ENCODE results near the gene CLINT1.

The CLINT1 gene

DNA sequence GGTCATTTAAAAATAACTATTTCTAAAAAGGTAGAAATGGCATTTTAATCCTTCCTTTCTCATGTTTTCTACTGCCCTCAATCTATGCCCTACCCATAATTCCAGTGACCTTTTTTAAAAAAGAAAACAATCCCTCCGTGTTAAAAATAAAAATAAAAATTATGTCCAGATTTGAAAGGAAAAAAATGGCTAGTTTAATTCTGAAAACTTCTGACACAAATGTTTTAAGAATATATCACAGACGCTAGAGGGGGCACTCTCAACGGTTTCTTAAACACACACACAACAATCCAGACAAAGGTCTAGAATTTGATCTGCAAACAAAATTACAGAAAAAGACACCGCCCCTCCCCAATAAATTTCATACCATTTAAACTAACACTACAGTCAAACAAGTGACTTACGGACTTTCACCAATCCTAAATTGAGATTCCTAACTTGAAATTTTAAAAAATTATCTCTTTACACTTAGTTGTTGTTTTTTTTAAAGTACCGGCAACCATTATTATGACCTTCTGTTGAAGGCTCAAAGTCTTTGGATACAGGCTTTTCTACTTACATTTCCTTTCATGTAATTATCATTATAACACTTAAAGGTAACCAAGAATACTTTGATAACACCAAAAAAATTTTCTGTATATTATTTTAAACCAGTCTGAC lies 38.2 kb downstream of the CLINT1 start:
- no peak for DNase-seq (ENCODE audit: low read depth)

DNA sequence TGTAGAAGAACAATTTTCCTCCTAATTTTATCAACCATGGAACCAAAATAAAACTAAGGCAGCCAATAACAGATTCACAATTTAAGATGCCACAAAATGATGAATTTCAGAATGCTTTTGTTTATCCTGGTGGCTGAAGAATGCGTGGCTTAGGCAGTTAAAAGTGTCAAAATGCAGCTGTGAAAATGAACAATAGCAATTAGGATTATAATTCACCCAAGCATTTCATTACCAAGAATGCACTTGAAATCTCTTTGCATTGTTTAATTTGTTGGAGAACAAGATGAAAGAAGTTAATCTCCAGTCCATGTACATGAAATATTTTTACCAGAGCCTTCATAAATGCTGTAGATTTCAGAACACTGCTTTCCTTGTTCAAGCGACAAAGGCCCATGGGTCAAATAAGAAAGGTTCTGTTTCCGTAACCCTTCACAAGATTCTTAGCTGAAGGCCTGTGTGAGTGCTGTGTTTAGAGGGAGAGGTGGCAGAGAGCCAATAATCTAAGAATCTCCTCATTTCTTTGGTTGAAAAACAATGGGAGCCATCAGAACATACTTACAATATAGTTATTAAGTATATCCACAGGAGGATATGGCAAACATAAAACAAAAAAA lies 39.3 kb downstream of the CLINT1 start:
- no peak for DNase-seq (ENCODE audit: low read depth)

GRCh38 chr5:157818368-157818767 lies 40.6 kb downstream of the CLINT1 start:
- no peak for DNase-seq (ENCODE audit: low read depth)

- no peak for DNase-seq (ENCODE audit: low read depth)
These were observed 41.0 kb downstream of the CLINT1 start for GRCh38 chr5:157817928-157818327.

- no peak for DNase-seq (ENCODE audit: low read depth)
These were observed 41.6 kb downstream of the CLINT1 start for GRCh38 chr5:157817387-157817702.

DNA sequence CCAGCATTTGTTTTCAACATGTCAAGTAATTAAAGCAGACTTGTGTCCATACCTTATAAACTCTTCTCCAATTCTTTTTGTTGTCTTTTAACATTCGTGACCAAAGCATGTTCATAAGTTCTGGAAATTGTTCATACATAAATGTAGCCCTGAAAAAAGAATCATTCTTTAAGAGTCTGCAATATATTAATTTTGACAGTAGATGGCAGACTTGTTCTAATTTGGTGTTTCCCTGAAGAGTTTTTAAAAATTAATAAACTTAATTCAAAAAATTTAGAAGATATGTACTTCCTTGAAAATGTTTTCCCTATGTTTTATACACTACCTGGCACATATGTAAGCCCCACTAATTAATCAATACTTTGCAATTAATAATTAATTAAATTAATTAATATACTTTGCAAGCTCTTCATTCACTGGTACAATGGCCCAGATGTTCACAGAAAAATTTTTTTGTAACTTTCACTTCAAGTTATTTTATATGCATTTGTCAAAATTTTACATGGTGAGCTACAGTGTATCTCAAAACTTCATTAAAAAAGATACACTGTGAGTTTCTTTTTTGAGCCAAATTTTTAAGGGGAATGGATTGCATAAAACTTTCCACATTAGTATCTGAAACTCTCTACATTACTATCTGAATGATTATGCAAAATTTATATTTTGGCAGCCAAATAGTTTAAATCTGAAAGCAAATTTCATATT lies 42.1 kb downstream of the CLINT1 start:
- no peak for DNase-seq (ENCODE audit: low read depth)

- no peak for DNase-seq (ENCODE audit: low read depth)
These were observed 46.9 kb downstream of the CLINT1 start for GRCh38 chr5:157812086-157812485.

DNA sequence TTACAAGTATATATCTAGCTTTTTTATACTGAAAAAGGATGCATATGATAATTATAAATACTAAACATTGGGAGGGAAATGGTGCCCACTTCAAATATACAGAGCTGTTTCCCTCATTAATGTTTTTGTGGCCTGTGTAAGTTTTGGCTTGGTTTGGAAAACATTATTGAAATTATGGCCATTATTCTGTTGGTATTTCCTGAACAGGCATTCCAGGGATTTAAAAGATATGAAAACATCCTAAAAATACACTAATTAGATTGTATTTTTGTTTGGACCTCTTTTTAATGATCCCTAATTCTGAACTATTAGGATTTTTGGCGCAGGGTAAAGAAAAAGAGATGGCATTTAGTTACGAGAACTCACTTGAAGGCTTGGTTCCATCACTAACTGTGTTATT lies 50.9 kb downstream of the CLINT1 start:
- no peak for DNase-seq (ENCODE audit: low read depth)

- no peak for DNase-seq (ENCODE audit: low read depth)
These were observed 56.2 kb downstream of the CLINT1 start for GRCh38 chr5:157802736-157803135.

GRCh38 chr5:157800137-157800536 lies 58.8 kb downstream of the CLINT1 start:
- DNase-seq (ENCODE audit: low read depth): no peak

DNA sequence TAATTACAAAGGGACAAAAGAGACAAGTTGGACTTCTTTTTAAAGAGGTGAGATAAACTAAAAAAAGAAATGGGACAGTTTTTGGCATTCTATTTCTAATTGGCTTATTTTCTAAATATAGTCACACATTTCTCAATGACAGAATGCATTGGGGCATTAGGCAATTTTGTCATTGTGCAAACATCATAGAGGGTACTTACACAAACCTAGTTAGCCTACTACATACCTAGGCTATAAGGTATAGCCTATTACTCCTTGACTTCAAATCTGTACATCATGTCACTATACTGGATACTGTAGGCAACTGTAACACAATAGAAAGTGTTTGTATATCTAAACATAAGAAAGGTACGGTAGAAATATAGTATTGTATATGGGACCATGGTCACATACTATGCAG lies 59.4 kb downstream of the CLINT1 start:
- no peak for DNase-seq (ENCODE audit: low read depth)

DNA sequence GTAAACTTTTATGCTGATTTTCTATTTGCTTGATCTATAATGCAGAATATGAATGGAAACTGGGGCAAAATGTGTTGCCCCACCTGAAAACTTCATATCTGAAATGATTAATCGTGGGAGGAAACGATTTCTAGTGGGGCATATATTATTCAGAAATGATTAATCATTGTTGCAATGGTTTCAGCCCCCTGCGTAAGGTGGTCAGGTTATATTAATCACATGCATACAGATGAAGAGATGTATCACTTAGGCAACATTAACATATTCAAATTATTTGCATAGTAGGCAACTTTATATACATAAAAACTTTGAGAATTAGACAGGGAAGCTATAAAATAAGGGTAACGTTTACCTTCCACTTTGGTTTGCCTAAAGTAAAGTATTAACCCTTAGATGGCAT lies 65.6 kb downstream of the CLINT1 start:
- no peak for DNase-seq (ENCODE audit: low read depth)

DNA sequence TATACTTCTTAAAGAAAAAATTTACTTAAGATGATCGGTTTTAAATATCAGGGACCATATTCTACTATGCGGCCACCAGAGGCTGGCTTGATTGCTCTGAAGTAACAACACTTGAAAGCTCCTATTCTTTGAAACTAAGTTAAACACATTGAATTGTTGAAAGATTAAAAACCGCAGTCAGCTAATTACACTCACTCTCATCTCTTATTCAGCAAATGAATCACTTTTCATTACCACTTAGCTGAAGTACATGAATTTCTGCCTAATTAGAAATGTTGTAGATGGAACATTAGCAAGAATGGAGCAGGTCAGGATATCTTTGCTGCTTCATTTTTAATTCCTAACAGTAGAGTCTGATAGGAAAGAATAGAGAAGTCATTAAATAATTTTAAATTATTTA lies 73.1 kb downstream of the CLINT1 start:
- no peak for DNase-seq (ENCODE audit: low read depth)

GRCh38 chr5:157779221-157779620 lies 79.7 kb downstream of the CLINT1 start:
- no peak for DNase-seq (ENCODE audit: low read depth)

GRCh38 chr5:157778121-157778805 lies 80.7 kb downstream of the CLINT1 start:
- DNase-seq (ENCODE audit: low read depth): no peak

DNA sequence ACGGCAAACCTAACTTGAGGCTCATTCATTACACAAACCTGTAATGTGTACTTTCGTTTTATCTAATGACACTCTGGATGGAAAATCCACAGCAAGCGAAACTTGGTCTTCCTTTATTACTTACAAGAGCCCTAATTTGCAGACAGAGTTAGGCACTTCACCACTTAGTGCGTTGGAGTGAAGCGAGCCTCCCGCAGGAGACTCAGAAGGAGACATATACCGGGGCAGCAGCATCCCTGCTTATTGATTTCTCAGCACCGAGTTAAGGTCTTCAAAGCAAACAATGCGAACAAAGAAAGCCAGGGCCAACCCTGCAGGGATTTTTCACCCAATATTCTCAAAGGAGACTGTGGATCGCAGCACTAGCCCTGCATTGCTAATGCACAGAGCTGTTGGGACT lies 86.8 kb downstream of the CLINT1 start:
- no peak for DNase-seq (ENCODE audit: low read depth)

- DNase-seq (ENCODE audit: low read depth): no peak
These were observed 88.3 kb downstream of the CLINT1 start for GRCh38 chr5:157770665-157771064.

- DNase-seq (ENCODE audit: low read depth): no peak
These were observed 91.3 kb downstream of the CLINT1 start for GRCh38 chr5:157767689-157768088.

- no peak for DNase-seq (ENCODE audit: low read depth)
These were observed 92.0 kb downstream of the CLINT1 start for GRCh38 chr5:157766902-157767301.

- no peak for DNase-seq (ENCODE audit: low read depth)
These were observed 92.5 kb downstream of the CLINT1 start for GRCh38 chr5:157766442-157766841.

GRCh38 chr5:157764531-157764930 lies 94.4 kb downstream of the CLINT1 start:
- DNase-seq (ENCODE audit: low read depth): no peak

DNA sequence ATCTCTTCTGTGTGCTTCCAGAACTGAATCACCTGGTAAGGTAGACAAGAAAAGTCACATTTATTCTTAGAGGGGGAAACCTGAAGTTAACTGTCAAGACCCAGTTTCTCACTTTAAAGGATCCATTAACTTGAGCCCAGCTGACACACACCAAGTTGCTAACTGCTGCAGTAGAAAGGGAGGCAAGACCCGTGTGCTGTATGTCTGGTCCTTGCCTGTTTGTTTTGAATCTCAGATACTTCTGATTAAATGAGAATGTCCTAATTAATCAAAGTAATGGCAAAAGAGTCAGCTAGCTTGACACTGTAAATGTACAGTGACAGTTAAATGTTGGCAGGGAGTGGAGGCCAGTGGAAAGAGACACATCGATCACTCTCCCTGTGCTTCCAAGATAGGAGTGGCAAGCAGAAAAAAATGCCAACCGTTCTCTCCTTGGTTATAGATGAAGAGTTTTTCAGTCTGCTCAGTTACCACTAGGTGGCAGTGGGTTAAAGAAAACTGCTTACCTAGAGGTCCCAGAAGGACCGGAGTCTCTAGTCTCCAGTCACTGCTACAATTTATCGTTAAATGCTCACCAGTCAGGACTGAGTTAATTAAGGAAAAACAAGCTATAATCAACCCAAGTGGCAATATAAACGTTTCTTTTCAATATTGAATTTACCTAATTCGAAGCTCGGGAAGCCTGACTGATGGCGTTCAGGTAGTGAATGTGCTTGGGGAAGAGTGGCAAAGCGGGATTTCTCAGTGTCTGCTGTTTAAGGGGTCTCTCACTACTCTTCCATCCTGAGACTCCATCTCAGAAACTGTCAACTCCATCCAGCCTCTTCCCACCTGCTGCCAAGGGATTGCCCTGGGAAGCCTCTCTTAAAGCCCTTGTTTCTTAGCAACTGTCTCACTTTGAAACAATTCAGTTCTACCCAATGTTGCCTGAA lies 97.0 kb downstream of the CLINT1 start:
- DNase-seq (ENCODE audit: low read depth): no peak

Measured in GM04503 (cell line).